HG03196 (cell line): ENCODE data around the gene CFAP61.

Experiments used
- ATAC-seq: cut with Tn5 transposase; IDR thresholded peaks from one replicate; pipeline ENCODE4 v1.9.1; 2021; ENCODE audit not compliant: unreplicated experiment

Gene CFAP61

DNA sequence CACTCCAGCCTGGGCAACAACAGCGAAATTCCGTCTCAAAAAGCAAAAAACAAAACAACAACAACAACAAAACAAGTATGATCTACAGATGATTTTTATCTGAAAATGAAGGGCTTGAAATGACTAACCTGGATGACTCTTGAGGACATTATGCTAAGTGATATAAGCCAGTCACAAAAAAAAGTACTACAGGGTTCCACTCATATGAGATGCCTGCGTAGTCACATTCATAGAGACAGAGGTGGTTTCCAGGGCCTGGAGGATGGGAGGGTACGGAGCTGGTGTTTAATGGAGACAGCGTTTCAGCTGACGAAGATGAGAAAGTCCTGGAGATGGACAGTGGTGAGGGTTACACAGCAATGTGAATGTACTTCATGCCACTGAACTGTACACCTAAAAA, 307.3 kb downstream of the CFAP61 start:
- ATAC-seq: no peak

DNA sequence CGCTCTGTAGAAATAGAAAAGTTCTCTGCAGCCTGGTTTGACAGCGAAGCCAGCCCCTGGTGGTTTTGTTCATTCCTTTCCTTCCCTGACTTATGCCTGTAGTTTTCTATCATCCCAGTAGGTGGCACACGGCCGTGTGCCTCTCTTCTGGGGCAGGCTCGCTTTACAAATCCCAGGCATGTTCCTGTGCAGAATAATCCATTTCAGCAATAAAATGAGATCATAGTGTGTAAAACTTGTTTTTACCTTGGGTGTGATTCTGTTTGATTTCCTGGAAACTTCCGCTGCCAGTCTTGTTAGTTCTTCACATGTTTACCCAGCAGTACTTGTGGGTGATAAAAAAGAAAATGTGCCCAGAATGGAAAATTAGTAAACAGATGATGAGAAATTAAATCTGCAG, 308.1 kb downstream of the CFAP61 start:
- peak; percentile 65 for ATAC-seq

DNA sequence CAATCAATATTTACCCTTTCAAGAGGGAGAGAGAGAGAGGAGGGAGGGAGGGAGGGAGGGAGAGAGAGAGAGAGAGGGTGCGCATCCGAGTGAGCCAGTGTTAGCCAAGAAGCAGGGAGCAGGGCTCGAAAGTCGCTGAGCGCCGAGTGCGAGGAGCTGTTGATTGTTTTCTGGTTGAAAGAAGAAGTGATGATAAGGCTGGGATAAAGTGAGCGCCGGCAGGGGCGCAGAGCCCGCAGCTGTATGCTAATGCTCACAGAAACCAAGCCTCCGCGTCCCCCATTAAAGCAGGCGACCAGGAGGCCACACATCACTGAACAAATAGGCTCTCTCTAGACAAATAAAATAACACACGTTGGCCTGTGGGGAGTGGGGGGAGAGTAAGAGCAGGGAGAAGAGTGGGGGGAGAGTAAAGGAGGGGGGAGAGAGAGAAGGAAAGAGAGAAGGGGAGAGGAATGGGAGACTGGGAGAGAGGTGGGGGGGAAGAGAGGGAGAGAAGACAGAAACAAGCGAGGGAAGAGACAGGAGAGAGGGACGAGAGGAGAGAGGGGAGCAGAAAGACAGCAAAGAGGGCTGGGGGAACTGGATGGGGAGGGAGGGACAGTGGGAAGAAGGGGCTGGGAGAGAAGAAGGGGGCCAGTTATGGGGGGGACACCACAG, 310.6 kb downstream of the CFAP61 start:
- ATAC-seq: no peak

DNA sequence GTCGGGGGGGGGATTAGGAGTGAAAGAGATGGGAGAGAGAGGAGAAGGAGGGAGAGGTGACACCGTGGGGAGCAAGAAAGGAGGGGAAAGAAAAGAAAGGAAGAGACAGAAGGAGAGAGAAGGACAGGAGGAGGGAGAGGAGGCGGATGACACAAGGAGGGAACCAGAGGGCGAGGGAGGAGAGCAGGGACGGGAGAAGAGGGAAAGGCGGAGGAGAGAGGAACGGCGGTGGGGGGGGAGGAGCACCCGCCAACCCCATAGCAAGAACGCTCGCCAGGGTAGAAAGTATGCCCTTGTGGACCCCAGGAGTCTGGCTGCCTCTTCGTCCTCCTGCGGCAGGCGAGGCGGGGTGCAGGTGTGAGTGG, 311.1 kb downstream of the CFAP61 start:
- no peak for ATAC-seq

DNA sequence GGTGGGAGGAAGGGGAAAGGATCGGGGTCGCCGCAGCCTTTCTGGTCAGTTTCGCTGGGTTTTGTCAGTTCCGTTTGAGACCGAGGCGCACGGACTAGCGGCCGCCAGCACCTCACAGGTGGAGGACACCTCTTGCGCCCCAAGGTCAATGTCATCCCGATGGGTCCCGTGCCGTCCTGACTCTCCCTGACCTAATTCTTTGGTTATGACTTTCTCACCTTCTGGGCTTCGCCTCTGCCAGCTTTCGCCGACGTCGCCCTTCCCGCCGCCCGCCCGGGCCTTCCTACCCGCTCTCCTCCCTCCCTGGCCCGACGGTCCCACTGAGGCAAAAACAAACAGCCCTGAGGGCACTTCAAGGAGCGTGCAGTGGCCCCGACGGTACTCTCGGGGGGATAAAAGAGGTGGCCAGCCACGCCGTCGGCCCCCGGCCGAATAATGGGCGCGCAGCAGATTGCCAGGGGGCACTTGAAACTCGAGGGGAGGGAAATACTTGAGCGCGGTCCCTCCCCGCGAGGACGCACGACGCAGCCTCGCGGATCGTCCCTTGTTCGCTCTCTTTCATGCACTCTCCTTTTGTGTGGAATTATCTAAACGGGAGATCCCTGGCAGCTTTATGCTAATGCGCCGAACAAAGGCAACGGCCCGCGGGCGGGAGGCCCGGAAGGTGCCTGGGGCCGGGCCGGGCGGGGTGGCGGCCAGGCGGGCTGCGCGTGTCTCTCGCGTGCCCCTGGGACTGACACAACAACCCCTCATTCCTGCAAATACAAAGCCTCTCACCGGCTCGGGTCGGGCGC, 311.7 kb downstream of the CFAP61 start:
- ATAC-seq: no peak

DNA sequence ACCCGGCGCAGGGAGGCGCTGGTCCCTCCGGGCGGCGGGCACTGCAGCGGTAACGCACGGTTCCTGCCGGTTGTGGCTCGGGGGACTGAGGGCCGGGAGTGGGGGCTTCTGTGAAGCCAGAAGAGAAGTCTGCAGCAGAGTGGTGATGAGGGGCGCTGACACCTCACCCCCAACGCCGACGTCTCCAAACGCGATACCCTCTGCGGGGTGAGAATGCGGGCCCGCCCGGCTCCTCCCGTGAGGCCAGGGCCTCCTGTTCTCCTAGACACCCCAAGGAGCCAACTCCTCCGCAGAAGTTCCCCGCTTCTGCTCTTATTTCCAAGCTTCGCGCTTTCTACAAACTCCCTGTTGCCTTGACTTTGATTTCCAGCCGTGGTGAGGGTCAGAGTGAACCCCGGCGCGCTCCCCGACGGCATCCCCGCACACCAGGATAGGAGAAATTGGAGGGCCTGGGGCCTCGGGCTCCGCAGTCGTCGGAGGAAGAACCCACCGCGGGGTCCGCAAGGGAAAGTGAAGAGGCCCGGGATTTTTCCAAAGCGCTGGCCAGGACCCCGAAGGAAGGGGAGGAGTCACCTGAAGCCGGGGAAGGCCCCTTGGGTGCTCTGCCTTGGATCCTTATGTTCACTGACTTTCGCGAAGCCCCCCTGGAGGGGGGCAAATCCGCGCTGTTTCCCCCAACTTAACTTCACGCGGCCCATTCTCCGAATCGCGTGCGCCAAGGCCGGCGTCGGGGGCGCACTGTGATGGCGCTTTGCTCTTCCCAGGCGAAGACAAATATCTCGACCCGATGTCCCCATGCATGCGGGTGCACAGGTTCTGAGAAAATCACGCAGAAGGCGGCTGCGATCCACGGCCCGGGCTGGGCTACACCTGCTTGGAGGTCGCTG, 312.5 kb downstream of the CFAP61 start:
- no peak for ATAC-seq

DNA sequence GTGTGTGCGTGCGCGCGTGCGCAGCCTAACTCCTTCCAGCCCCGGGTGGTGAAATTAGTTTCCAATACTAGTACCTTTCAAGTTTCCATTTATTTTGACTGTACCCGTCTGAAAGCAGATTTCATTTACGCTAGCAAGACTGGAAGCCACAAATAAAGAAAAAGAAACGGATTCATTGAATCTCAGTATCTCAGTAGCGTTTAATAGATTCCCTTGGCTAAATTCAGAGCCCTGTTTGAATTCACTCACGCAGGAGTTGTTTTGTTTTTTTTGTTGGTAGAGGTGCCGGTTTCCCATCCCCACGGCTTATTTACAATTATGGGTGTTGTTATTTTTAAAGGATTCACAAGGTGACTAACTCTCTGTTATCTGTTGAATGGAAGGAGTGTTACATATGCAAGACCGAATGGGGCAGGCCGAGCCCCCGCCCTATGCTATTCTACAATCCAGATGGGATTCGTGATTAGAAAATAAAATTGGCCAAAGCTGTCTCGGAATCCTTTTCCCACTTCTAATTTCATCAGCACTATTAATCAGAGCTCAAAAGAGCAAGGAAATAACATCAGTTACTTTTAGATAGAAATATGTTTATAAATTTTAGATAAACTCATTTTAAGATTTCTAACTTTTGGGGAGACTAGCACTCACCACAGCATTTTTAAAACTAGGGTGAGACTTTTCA, 313.3 kb downstream of the CFAP61 start:
- no peak for ATAC-seq

DNA sequence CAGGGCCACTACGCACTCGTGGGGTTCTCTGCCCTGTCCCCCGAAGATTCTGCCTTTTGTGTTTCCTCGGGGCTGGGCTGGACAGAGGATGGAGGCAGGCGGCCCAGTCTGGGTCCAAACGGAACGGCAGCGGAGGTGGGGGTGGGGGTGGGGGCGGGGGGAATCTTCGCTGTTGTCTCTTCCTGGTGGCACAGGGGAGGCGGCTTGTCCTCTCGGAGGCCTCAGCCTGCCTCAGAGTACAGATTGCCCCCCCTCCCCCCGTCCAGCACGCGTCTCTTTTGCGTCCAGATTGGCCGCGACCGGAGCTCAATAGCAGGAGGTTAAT, 314.2 kb downstream of the CFAP61 start:
- ATAC-seq: no peak

DNA sequence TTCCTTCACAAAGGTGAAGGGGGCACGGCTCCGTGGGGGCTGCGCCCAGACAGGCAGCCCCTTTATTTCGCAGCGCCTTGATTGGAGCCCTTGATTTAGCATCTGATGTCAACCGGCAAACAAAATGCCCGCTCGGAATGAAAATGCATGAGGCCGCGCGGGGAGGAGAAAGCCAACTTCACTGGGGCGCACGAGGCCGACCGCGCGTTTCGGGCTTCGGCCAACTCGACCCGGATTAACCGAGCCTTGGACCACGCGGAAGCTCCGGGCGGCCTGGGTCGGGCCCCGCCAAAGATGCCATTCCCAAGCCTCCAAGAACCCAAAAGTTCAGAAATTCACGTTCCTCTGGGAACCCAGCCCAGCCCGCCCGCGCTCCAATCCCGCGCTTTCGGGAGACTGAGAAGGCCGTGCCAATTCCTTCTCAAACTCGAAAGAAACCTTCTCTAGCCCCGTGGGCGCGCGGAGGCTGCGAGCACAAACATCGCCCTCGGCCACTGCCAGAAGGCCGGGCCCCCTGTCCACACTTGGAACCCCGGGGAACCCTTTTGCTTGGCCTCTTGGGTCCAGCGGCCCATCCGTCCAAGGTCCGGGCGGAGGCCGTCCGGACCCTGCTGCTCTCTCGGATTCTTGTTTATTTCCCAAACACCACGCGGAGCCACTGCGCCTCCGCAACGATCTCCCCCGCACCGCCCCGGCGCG, 314.7 kb downstream of the CFAP61 start:
- ATAC-seq: no peak

DNA sequence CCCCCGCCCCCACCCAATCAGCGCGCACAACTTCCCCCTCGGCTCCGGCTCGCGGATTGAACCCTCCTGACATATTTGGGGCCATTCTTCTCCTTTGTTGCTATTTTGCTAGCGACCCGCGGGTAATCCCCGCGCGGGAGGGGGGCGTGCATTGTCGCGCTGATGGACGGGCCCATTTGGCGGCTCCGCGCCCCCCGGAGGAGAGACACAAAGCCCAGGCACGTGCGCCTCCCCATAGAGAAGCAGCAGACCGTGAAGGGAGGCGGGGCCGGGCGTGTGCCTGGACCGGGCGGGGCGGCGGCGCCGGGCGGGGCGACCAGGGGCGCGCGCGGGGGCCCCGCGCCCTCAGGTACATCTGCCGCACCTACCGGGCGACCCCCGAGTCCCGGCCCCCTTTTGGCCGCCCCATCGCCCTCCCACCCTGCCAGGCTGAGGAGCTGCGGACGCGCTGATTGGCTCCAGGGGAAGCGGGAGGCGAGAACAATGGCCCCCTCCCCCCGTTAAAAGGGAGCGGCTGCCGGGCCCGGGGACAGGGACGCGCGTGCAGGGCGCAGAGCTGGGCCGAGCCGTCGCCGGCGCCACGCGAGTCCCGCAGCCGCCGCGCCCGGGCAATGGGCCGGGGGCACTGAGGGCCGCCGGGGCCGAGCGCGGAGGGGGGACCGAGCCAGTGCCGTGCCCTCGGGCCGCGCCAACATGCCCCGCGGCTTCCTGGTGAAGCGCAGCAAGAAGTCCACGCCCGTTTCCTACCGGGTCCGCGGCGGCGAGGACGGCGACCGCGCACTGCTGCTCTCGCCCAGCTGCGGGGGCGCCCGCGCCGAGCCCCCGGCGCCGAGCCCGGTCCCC, 315.5 kb downstream of the CFAP61 start, which contains the start of gene INSM1:
Gene INSM1, plus strand, starts transcription at position 530 of the 843 bp plus-strand sequence. Its CDS starts 164 bp downstream, at position 694.
- ATAC-seq: no peak

DNA sequence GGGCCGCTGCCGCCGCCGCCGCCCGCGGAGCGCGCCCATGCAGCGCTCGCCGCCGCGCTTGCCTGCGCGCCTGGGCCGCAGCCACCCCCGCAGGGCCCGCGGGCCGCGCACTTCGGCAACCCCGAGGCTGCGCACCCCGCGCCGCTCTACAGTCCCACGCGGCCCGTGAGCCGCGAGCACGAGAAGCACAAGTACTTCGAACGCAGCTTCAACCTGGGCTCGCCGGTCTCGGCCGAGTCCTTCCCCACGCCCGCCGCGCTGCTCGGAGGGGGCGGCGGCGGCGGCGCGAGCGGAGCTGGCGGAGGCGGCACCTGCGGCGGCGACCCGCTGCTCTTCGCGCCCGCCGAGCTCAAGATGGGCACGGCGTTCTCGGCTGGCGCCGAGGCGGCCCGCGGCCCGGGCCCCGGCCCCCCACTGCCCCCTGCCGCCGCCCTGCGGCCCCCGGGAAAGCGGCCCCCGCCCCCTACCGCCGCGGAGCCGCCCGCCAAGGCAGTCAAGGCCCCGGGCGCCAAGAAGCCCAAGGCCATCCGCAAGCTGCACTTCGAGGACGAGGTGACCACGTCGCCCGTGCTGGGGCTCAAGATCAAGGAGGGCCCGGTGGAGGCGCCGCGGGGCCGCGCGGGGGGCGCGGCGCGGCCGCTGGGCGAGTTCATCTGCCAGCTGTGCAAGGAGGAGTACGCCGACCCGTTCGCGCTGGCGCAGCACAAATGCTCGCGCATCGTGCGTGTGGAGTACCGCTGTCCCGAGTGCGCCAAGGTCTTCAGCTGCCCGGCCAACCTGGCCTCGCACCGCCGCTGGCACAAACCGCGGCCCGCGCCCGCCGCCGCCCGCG, 316.3 kb downstream of the CFAP61 start:
- ATAC-seq: no peak

DNA sequence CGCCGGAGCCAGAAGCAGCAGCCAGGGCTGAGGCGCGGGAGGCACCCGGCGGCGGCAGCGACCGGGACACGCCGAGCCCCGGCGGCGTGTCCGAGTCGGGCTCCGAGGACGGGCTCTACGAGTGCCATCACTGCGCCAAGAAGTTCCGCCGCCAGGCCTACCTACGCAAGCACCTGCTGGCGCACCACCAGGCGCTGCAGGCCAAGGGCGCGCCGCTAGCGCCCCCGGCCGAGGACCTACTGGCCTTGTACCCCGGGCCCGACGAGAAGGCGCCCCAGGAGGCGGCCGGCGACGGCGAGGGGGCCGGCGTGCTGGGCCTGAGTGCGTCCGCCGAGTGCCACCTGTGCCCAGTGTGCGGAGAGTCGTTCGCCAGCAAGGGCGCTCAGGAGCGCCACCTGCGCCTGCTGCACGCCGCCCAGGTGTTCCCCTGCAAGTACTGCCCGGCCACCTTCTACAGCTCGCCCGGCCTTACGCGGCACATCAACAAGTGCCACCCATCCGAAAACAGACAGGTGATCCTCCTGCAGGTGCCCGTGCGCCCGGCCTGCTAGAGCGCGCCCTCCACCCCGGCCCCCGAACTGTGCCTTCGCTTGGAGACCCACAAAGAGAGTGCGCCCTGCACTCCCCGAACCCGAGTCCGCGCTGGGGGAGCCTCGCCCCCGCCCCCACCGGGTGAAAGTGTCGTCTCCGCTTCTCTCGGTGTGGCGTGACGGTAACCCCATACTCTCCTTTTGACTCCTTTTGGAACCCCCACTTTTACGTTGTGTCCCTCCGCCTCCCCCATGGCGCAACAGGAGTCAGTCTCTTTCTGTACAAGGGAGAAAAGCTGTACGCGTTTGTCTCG, 317.1 kb downstream of the CFAP61 start:
- ATAC-seq: no peak

DNA sequence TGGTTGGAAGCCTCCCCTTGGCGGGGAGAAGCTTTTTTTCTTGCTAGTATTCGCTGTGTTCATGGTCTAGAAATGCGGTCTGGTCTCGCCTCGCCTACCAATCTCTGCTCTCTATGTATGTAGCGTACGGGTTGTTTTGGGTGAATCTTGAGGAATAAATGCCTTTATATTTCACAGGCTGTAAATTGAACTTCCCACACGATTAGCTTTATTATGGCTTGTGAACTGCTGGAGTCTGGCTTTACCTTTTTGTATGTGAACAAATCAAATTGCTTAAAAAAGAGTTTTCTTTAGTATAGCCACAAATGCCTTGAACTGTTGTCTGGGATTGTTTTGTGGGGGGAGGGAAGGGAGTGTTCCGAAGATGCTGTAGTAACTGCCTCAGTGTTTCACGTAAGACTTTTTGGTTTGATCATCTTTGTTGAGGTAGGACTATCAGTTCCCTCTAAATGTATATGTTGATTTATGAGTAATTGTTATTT, 317.8 kb downstream of the CFAP61 start:
- no peak for ATAC-seq

DNA sequence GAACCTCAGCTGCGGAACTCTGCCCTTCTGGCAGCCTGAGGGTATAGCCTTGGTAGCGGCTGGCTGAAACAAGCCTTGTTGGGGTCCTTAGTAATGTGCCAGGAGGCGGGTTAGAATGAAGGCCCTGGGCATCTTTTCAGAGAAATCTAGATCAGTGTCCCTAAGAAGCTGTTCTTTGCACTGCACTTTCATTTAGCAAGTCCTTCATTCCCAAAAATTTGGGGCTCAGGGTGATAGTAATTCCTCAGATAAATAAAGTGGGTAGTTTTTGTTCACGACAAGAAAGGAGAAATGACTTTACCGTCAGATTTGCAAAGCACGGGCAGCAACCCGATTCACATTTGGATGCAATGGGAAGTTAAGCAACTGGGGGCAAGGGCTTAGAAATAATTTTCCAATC, 318.8 kb downstream of the CFAP61 start:
- no peak for ATAC-seq

DNA sequence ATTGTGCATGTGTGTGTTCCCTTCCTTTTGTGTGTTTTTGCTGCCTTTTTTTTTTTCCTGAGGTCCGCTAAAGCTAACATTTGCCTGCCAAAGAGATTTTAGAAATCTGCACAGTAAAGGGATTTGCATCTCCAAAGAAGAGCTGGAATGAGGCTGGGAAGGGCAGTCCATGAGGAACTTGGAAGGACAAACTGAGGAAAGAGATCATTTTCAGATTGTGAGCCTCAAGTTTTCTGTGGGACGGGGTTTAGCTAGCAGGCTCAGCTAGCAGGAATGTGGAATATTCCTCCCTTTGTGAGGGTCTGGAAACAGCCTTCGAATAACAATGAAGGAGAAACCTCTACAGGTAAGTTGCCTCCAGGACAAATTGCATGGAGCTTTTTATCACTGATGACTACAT, 319.3 kb downstream of the CFAP61 start:
- no peak for ATAC-seq

DNA sequence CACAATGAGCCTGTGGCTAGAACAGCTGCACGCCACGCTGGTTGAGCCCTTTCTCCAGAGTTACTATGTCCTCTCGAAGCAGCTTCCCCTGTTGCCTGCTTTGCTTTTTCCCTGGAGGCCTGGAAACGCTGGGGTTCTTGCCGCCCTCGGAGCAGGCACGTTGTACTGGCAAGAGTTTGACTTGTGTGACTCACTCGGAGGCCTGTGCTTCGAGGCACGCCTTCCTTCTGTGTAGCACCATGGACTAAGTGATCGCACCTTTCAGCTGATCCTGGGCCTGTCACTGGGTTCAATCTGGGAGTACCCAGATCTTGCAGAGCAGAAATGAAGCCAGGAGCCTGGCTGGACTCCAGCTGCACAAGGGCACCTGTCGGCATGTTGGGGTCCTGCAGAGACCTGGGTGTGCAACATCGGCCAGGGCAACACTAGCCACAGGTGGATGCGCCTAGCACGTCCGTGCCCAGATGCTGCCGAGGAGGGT, 320.8 kb downstream of the CFAP61 start:
- no peak for ATAC-seq

DNA sequence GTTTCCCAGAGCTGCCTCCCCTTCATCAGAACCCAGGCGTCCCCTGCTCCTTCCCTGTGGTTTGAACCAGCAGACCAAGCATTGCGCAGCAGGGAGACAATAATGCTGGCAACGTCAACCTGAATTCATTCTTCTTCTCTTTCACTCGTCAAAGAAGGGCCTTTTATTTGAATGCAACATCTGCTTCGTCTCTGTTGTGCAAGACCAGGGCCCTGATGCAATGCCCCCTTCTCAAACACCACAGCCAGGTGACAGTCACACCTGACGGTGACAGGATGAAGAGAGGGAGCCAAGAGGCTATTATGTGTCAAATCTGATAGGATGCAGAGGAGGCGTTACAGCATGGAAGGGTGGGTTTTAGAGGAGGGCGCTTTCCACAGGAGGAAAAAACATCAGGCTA, 323.5 kb downstream of the CFAP61 start:
- no peak for ATAC-seq

DNA sequence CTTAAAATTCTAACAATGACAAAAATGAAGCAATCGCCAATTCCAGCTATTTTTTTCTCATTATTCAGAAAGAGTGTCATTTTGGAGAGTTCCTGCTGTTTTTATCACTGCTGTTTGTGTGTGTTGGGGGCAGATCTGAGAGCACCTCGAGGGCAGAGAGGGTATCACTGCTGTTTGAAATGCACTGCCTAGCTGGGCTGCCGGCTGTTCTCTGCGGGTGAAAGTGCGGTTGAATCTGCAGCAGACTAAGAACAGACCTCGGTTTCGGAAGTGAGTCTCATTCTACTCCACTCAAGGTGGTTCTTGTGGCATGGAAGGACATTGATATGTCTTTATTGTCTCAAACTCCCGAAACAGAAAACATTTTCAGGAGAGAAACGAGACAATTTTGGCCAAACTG, 333.9 kb downstream of the CFAP61 start:
- no peak for ATAC-seq
